ENCODE measurements around the gene CMTM2.
"Not testable (repeated sequence)": the region's sequence is repeated elsewhere in the genome, so short reads cannot be mapped to it uniquely, and the experiment has no call there.

CMTM2 gene

DNA sequence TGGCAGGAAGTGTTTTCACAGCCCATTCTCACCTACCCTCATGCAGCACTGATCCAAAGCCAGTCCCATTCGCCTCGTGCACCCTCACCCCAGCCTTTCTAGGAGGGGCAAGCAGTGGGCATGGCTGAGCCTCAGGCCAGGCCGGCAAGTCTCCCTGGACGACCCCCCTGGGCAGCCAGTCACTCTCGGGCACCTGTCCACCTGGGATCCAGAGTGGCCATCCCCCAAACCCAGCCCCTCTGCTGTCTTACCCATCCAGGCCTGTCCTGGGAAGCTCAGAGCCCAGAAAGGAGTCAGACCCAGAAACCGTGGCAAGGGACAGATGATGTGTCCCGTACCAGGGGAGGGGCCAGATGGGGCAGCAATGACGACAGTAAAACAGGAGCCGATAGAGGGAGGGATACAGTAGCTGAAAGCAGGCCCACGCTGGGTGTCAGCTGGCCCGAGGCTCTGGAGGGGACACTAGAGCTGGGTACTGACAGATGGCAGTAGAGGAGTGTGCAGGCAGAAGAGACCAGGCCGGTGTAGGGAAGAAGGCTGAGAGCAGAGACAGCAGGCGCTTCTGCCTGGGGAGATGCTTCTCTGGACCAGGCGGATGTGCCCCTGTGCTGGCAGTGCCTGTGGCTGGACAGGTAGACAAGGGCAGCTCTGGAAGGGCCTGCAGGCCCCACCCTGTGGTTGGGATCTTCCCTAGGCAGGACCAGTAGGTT, 31.0 kb downstream of the CMTM2 start:
- no peak for DNase-seq

DNA sequence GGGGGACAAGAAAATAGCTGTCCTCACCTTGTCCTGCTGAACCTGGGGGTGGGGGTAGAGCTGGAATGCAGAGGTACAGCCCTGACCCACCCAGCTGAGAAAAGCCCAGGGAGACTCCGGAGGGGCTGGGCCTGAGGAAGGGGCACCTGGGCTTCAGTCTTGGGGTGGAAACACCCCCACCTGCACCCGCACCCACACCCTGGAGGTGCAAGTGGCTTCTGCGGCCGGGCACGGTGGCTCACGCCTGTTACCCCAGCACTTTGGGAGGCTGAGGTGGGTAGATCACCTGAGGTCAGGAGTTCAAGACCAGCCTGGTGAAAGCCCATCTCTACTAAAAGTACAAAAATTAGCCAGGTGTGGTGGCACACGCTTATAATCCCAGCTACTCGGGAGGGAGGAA, 32.6 kb downstream of the CMTM2 start:
- not testable (repeated sequence) for DNase-seq

DNA sequence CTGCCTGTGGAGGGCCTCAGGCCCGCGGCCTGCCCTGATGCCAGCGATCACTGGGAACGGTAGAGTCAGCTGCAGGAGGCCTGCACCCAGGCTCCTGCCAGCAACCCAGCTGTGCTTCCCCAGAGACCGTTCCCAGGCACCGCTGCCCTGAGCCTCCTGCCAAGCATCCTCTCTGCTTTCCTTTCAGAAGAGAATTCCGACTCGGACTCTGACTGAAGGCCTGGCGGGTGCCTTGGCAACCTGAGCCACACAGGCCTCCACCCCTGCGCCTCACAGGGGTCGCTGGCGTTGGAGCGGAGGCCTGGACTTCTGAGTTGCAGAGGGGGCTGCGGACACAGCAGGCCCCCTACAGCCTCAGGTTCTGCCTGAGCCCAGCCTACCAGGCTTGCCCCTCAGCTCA, 33.2 kb downstream of the CMTM2 start:
- DNase-seq: no peak

DNA sequence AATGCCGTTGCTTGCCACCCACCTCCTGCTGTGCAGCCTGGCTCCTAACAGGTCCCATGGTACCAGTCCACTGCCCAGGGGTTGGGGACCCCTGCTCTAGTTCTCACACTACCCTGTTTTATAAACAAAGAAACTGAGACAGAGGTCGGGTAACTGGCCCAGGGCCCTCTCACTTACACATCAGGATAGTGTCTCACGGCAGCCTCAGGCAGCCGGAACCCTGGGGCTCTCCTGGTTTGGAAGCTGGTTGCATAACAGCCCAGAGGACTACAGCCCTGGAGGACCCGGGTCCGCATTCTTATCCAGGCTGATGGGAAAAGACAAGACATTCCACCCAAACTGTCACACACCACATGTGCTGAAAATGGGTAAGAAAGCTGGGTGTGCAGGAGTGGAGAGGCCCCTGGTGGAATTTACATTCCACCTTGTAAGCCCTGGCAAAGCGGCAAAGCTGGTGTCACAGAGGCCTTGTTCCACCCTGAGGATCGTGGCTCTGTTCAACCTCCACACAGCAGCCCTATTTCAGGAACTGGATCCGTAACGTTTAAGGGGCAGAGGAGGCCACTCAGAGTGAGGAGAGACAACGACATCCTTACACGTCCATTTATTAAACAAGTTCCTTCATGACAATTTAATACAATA, 35.0 kb downstream of the CMTM2 start:
- DNase-seq: no peak

DNA sequence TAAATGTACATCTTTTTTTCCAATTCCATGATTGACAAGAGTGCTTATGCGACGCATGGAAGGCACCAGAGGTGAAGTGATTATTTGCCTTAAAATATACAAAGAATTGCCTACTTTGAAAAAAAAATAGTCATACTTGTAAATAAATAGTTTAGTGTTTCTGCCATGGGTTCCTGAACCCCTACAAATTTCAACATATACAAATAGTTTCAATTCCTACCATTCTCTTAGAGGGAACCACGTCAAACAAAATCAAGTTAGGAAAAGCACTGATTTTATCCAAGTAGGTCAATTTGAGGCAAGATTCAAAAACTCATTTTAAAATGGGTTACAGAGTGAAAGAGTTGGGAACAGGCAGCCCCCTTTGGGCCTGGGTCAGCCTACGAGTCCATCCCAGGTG, 36.9 kb downstream of the CMTM2 start:
- DNase-seq: no peak

DNA sequence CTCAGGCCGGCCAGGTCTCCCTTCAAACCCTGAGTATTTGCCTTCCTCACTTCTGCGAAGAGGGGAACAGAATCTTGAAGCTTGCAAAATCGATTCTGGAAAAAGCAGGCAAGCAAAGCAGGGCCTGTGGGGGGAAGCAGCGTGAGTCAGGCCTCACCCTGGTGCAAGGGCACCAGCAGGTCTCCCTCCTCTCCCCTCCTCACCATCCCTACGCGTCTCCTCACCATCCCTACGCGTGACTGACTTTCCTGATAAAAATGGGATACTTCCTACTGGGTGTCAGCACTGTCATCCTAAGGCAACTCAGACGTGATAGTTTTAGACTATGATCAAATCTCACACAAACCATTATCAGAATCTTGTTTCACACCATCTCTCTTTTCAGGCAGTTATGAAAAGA, 37.3 kb downstream of the CMTM2 start:
- DNase-seq: no peak

DNA sequence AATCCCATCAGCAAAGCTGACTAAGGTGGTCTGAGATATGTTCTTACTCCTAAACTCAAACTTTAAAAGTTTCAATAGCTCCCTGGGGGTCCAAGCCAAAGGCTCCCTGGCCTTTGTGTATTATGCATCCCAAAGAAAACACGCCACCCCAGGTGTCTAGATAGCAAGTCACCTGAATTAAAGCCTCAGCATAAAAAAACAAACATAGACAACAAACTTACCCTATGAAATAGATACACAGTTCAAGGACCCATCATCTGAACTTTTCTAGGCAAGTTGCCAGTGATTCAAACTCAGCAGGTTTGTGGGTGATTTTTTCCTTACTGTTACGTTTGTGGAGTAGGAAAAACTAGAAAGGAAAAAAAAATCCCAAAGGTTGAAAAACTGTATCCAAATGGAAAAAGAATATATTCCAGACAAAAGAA, 37.8 kb downstream of the CMTM2 start:
- DNase-seq: no peak

DNA sequence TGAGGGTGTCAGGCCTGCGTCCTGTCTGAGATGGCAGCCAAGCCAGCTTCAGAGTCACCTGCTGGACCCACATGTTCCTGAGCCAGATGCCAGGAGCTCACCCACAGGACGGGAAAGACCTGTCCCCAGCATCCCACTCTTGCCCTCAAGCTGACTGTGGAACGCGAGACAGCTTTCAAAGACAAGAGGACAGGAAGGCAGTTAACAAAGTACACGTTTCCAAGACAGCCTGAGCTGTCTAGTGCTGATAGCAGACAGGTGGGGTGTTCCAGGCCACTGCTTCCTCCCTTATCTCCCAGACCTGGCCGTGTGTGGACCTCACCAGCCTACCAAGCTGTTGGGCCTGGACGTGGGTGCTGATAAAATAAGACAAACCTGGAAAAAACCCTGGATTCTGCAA, 38.5 kb downstream of the CMTM2 start:
- no peak for DNase-seq

DNA sequence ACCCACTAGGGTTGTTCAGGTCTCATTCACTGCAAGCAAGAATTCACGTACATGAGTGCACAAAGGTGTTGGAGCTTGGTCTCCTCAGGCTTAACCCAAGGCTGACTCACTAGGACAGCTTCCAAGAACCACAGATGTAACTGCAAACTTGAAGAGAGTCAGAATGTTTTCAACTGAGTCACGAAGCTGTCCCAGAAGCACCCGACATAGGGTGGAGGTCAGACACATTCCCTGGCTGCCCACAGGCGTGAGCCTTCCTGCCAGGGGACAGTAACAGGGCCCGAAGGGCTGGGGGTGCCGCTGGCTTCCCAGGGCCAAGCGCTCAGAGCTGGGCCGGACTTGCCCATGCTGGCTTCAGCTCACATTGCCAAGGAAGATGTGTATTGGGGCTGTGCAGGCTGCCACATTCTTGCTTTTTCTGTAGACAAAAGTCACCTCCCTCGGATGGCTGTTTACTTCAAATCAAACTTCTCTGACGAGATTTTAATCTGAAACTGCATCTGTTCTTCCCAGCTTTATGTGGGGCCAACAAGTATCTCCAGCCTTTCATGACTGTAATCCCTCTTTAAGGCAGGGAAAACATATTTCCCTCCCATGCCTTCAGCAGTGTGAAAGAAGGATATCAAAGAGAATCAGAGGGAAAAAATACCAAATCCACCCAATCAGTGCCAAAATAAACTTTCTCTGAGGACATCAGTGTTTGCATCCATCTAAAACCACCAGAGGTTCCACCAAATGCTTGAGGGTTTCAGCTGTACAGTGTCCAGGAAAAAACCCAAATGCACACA, 39.5 kb downstream of the CMTM2 start:
- no peak for DNase-seq

DNA sequence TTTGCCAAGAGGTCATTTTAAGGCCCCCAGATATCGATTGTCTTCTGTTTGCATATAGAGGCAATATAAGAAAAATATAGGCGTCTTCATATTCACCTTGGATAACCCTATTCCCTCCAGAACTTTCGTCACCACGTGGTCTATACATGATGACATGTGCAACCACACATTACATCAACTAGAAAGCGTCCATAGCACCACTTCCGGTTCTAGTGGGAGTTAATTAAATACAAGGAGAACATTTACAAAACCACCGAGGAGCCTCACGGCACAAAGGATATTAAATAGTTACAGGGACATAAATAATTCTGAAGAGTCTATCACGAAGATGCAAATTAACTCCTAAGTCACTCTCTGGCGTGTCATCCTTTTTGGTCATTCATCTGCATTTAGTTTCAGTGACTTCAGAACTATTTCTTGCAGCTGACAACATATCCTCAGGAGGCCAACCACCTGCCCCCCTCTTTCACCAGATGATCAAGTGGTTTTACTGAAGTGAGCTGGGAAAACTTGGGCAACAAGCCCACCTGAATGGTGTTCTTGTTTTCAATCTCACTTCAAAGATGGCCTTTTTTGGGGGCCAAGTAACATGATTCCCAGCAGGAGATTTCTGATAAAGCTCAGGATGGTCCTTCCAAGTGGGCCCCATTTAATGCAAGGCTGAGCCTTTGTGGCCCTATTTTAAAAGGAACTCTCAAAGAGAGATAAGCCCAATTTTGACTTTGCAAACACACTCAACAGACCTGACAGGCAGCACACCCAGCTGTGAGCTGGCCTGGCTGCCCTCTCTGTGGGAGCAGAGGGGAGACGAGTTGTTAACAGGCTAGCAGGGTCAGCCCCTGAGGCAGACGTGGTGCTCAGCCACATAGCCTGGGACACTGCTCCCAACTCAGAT, 40.5 kb downstream of the CMTM2 start:
- no peak for DNase-seq

DNA sequence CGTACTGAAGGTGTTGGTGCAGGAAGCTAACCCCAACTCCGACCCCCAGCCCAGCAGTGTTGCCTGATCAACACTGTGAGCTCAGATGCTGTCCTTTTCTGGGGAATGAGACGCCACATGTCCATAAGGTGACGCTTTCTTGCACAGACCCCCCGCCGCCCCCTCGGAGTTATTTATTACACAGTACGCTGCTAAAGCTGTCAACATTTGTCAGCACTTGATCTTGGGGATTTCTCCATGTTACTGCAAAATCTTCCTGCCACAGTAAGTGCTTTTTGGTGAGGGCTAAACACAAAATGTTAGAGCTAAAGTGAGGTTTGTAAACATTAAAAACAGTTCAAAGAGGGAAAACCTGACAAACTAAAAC, 41.1 kb downstream of the CMTM2 start:
- DNase-seq: no peak

DNA sequence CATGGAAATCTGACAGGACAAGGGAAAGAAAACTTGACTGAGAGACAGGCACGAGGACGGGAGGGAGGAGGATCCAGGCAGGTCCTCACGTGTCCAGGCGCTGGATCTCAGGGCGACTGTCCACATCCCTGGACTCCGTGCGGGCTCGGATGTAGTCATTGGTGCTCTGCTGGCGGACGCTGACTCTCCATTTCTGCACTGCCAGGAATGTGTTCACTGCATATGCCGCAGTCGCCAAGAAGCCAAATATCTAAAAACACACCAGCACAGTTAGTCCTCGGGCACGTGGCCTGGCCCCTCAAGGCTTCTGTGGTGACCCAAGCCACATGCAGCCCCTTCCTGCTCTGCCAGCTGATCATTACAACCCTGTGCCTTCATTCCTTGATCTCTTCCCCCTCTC, 42.7 kb downstream of the CMTM2 start:
- DNase-seq: no peak

DNA sequence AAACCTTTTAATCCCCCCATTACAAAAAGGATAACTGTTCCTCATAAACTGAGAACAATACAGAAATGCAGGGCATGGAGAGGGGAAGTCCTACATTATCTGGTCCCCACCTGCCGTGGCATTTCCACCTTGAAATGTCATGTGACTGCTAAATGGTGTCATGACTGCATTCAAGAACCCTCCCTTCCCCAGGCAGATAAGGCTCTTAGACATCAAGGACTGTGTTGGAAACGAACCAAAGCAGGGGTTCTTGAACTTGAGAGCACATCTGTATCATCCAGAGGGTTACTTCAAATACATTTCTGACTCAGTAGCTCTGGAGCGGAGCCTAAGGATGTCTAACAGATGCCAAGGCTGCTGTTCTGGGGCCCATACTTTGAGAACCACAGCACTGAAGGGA, 43.6 kb downstream of the CMTM2 start:
- DNase-seq: no peak

DNA sequence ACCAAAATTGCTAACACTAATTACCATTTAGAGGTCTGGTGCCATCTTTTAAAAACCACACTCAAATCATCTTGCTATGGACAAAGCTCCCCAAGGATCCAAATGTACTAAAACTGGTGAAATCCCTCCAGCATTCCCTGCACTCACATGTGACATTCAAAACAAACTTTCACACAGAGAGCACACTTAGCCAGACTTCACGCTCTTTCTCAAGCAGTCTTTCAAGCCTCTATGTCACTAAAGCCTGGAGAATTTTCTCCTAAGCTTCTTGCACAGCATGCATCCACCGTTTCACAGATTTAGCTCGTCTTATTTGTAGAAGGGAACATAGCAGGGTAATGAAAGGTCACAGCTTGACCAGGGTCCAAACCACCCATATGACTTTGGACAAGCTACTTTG, 44.5 kb downstream of the CMTM2 start:
- no peak for DNase-seq

DNA sequence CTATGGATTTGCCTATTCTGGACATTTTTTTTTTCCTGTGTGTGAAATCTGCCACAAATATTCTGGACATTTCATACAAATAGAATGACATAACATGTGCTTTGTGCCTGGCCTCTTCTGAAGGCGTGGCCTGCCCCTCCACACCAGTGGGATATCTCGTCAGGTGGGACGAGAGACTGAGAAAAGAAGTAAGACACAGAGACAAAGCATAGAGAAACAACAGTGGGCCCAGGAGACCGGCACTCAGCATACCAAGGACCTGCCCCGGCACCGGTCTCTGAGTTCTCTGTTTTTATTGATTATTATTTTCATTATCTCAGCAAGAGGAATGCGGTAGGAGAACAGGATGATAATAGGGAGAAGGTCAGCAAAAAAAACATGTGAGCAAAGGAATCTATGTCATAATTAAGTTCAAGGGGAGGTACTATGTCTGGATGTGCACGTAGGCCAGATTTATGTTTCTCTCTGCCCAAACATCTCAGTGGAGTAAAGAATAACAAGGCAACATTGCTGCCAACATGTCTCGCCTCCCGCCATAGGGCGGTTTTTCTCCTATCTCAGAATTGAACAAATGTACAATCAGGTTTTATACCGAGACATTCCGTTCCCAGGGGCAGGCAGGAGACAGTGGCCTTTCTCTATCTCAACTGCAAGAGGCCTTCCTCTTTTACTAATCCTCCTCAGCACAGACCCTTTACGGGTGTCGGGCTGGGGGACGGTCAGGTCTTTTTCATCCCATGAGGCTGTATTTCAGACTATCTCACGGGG, 48.5 kb downstream of the CMTM2 start:
- DNase-seq: not testable (repeated sequence)

DNA sequence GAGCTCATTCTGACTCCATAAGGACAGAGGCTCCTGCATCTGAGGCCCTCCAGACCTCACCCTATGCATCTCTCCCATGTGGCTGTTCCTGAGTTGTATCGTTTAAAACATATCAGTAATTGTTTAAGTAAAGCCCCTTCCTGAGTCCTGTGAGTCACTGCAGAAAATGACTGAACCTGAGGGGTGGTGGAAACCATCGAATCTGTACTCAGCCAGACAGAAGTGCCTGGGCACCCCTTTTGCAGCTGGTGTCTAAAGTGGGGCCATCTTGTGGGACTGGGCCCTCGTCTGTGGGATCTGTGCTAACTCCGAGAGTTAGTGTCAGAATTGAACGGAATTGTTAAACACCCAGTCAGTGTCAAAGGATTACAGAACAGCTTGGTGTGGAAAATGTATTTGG, 50.6 kb downstream of the CMTM2 start:
- no peak for DNase-seq

DNA sequence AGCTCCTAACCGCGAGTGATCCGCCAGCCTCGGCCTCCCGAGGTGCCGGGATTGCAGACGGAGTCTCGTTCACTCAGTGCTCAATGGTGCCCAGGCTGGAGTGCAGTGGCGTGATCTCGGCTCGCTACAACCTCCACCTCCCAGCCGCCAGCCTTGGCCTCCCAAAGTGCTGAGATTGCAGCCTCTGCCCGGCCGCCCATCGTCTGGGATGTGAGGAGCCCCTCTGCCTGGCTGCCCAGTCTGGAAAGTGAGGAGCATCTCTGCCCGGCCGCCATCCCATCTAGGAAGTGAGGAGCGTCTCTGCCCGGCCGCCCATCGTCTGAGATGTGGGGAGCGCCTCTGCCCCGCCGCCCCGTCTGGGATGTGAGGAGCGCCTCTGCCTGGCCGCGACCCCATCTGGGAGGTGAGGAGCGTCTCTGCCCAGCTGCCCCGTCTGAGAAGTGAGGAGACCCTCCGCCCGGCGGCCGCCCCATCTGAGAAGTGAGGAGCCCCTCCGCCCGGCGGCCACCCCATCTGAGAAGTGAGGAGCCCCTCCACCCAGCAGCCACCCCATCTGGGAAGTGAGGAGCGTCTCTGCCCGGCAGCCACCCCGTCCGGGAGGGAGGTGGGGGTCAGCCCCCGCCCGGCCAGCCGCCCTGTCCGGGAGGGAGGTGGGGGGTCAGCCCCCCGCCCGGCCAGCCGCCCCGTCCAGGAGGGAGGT, 51.4 kb downstream of the CMTM2 start:
- DNase-seq: not testable (repeated sequence)

DNA sequence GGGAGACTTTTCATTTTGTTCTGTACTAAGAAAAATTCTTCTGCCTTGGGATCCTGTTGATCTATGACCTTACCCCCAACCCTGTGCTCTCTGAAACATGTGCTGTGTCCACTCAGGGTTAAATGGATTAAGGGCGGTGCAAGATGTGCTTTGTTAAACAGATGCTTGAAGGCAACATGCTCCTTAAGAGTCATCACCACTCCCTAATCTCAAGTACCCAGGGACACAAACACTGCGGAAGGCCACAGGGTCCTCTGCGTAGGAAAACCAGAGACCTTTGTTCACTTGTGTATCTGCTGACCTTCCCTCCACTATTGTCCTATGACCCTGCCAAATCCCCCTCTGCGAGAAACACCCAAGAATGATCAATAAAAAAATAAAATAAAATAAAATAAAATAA, 52.3 kb downstream of the CMTM2 start:
- DNase-seq: not testable (repeated sequence)

DNA sequence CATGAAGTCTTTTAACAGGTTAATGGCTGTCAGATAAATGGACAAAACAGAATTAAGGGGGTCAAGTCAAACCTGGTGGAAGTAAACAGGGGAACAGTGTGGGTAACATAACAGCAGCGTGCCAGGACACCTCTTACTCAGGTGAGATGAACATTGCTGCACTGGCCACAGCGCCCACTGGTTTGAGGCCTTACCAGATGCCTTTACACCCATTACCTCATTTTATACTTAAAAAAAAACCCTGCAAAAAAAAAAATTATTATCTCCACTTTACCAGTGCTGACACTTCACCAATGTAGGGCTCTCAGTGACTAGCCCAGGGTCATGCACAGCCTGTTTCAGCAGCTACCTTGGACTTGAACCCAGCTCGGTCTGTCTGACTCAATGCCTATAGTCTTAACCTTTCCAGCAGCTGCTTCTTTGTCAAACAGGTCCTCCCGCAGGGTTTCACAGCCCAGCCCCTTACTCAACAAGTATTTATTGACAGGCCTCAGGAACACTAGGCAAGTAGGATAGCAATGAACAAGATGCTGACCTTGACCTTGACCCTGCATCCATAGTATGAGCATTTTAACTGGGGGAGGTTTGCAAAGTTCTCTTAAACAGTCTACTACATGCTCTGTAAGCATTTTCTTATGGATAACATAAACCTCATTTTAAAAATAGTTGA, 55.4 kb downstream of the CMTM2 start:
- DNase-seq: no peak

DNA sequence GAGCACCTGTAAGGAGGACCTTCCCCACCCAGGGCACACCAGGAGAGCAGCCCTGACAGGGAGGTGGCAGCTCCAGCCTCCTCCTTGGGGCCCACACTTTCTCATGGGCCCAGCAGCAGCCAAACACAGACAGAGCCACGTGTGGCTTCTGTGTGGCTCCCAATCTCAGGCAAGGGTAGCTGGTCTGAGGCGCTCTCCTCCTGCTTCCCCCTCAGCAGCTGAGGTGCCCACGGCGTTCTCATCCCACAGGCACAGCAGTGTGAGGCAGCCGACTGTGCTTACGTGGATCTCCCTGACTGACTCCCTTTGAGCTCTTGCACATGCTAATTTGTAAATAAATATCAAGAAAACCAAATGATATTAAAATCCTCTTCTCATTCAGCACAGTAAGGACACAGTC, 56.1 kb downstream of the CMTM2 start:
- DNase-seq: no peak

DNA sequence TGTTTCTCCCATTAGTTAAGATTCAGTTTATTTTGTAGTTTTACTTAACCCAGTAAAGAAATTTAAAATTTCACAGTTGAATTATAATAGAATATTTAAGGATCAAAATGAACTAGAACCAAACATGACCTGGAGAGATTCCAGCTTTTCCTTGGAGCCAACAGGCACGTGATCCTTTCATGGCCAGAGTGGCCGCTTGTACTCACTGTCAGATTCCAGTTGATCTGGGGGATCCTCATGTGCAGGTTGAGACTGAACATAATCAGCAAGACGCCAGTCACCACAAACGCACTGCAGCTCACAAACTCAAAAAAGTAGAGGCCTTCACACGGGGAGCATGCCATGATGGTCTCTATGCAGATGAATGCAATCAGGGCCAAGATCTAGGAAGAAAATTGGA, 56.9 kb downstream of the CMTM2 start:
- DNase-seq: no peak

Data from activated CD4-positive, alpha-beta T cell treated with anti-CD3 and anti-CD28 coated beads for 48 hours (primary cell).